K562 (cell line): Measurements from ENCODE around the gene ZNF41.

Experiments
- CEBPB ChIP-seq: fragments of 450-650 bp; IDR thresholded peaks from 2 replicates; pipeline ENCODE4 v1.6.1; 2016; ENCODE audit warnings: missing genetic modification characterization, missing compliant biosample characterization
- KLF10 ChIP-seq: fragments of 250-450 bp; sonication (Bioruptor Pico); IDR thresholded peaks from 2 replicates; pipeline ENCODE4 v1.6.1; 2021; ENCODE audit warnings: matching md5 sums
- NRF1 ChIP-seq, 2 experiments: fragments of 450-650 bp; IDR thresholded peaks in 1 of 2; conservative IDR thresholded peaks in 1 of 2; 2 replicates each; pipeline ENCODE4 v1.6.1; 2014; ENCODE audit warnings: mild to moderate bottlenecking in 2 of 2
- OTX1 ChIP-seq: fragments of 450-650 bp; formaldehyde crosslinking; IDR thresholded peaks from 2 replicates; pipeline ENCODE4 v1.4.0; 2022; ENCODE audit warnings: mild to moderate bottlenecking
- POLR2A ChIP-seq: fragments of 450-650 bp; conservative IDR thresholded peaks from 2 replicates; pipeline ENCODE4 v1.6.1; 2016
- POLR2AphosphoS5 ChIP-seq: IDR thresholded peaks from 2 replicates; pipeline ENCODE4 v1.6.1; 2011; ENCODE audit warnings: mild to moderate bottlenecking, low read depth, low read length, moderate library complexity; ENCODE audit not compliant: control insufficient read depth, insufficient read depth
- TAF7 ChIP-seq: fragments of 450-650 bp; IDR thresholded peaks from 2 replicates; pipeline ENCODE4 v1.6.1; 2016; ENCODE audit warnings: missing genetic modification characterization, missing compliant biosample characterization
- TCF7 ChIP-seq: sonication (generic); IDR thresholded peaks from 2 replicates; pipeline ENCODE4 v1.6.1; 2016; ENCODE audit warnings: antibody characterized with exemption, borderline replicate concordance
- TCF7L2 ChIP-seq: fragments of 150-350 bp; IDR thresholded peaks from 2 replicates; pipeline ENCODE4 v1.6.1; 2016; ENCODE audit warnings: low read depth, mild to moderate bottlenecking, low read length, moderate library complexity
- TCFL5 ChIP-seq: fragments of 250-450 bp; sonication (Bioruptor Pico); conservative IDR thresholded peaks from 2 replicates; pipeline ENCODE4 v1.6.1; 2021; ENCODE audit warnings: mild to moderate bottlenecking, moderate library complexity, matching md5 sums
- XRCC5 ChIP-seq: fragments of 200-400 bp; formaldehyde crosslinking; IDR thresholded peaks from 2 replicates; pipeline ENCODE4 v1.6.1; 2017; ENCODE audit warnings: low read depth, mild to moderate bottlenecking, low read length
- ZNF146 ChIP-seq: IDR thresholded peaks from one replicate; pipeline ENCODE4 v1.6.1; 2018; ENCODE audit warnings: missing compliant biosample characterization; ENCODE audit not compliant: unreplicated experiment
- ZNF76 ChIP-seq: fragments of 250-450 bp; sonication (Bioruptor Pico); IDR thresholded peaks from 2 replicates; pipeline ENCODE4 v1.4.0; 2020; ENCODE audit warnings: mild to moderate bottlenecking, moderate library complexity, borderline replicate concordance
- ZNF830 ChIP-seq: fragments of 250-450 bp; sonication (Bioruptor Pico); IDR thresholded peaks from 2 replicates; pipeline ENCODE4 v1.5.0; 2021; ENCODE audit warnings: mild to moderate bottlenecking

GRCh38 chrX:47498411-47498810, 15.4 kb upstream of the ZNF41 start:
- no peak for TF ChIP-seq XRCC5
- TF ChIP-seq TCF7 = no peak
- TF ChIP-seq TCFL5 = no peak
- no peak for TF ChIP-seq ZNF830 (CRISPR knock-in tag)
- TF ChIP-seq POLR2AphosphoS5 = no peak
- no peak for TF ChIP-seq ZNF146 (CRISPR knock-in tag)
- no peak for TF ChIP-seq TAF7 (tag)
- TF ChIP-seq POLR2A = no peak
- TF ChIP-seq CEBPB (tag) = no peak
- TF ChIP-seq TCF7L2 = no peak
- no peak for TF ChIP-seq ZNF76
- TF ChIP-seq OTX1 = no peak
- TF ChIP-seq NRF1 (conservative IDR thresholded peaks at IDR 0.05 in 1 of 2, IDR thresholded peaks at IDR 0.05 in 1 of 2) = no peak
- TF ChIP-seq KLF10 (CRISPR knock-in tag) = no peak
